Stimulated activated CD4-positive, alpha-beta T cell treated with anti-CD3 and anti-CD28 coated beads, Interleukin-4, amount 100 ng/mL, for 24 hours (primary cell): ENCODE data around the gene MEG3.

Experiments used
- DNase-seq: peaks from one replicate; pipeline ENCODE4 v3.0.0-alpha.2; 2020

The MEG3 gene

GRCh38 chr14:100850841-100851585 lies 25.1 kb downstream of the MEG3 start:
- peak; percentile 80 for DNase-seq

GRCh38 chr14:100851586-100851916 lies 25.6 kb downstream of the MEG3 start:
- DNase-seq, result no peak

- no peak for DNase-seq
Measured at GRCh38 chr14:100851946-100852620, 26.2 kb downstream of the MEG3 start.

- DNase-seq, result no peak
Measured at GRCh38 chr14:100854435-100854834, 28.5 kb downstream of the MEG3 start.

- no peak for DNase-seq
Measured at GRCh38 chr14:100855256-100855930, 29.5 kb downstream of the MEG3 start.

GRCh38 chr14:100856056-100856950 lies 30.4 kb downstream of the MEG3 start:
- DNase-seq, result no peak

GRCh38 chr14:100857233-100857922 lies 31.5 kb downstream of the MEG3 start:
- DNase-seq, result no peak

- no peak for DNase-seq
Measured at GRCh38 chr14:100857923-100858837, 32.3 kb downstream of the MEG3 start.

GRCh38 chr14:100858838-100859220 lies 32.9 kb downstream of the MEG3 start:
- DNase-seq, result no peak

- no peak for DNase-seq
Measured at GRCh38 chr14:100859781-100860180, 33.9 kb downstream of the MEG3 start.

- DNase-seq, result no peak
Measured at GRCh38 chr14:100860556-100861187, 34.8 kb downstream of the MEG3 start.

GRCh38 chr14:100861188-100861936 lies 35.4 kb downstream of the MEG3 start:
- DNase-seq, result no peak

GRCh38 chr14:100861937-100862247 lies 36.0 kb downstream of the MEG3 start:
- DNase-seq, result no peak

- no peak for DNase-seq
Measured at GRCh38 chr14:100862277-100862676, 36.4 kb downstream of the MEG3 start.

GRCh38 chr14:100862793-100863192 lies 36.9 kb downstream of the MEG3 start:
- DNase-seq, result no peak

- DNase-seq, result no peak
Measured at GRCh38 chr14:100864206-100864605, 38.3 kb downstream of the MEG3 start.

GRCh38 chr14:100864960-100865681 lies 39.2 kb downstream of the MEG3 start:
- DNase-seq, result no peak

- DNase-seq, result no peak
Measured at GRCh38 chr14:100865682-100866591, 40.0 kb downstream of the MEG3 start.
